PFSK-1 (cell line): ENCODE measurements around the gene RGS19.

ENCODE experiments used
- FOXP2 ChIP-seq: optimal IDR thresholded peaks from 2 replicates; pipeline ENCODE3; 2011; ENCODE audit warnings: borderline replicate concordance, control low read depth, inconsistent platforms; ENCODE audit not compliant: insufficient read depth; ENCODE audit errors: extremely low read length, extremely low read depth
- POLR2AphosphoS5 ChIP-seq: IDR thresholded peaks from 2 replicates; pipeline ENCODE4 v1.6.1; 2012; ENCODE audit warnings: low read depth, mild to moderate bottlenecking, control low read depth, low read length, moderate library complexity
- SIN3A ChIP-seq: IDR thresholded peaks from 2 replicates; pipeline ENCODE4 v1.6.1; 2012; ENCODE audit warnings: mild to moderate bottlenecking, low read length, moderate library complexity, borderline replicate concordance; ENCODE audit not compliant: insufficient read depth
- TAF1 ChIP-seq: IDR thresholded peaks from 2 replicates; pipeline ENCODE4 v1.6.1; 2012; ENCODE audit warnings: low read length, control low read depth, borderline replicate concordance; ENCODE audit not compliant: insufficient read depth
- TF ChIP-seq, protein P1 (sequence below), 2 experiments: IDR thresholded peaks; 2 replicates each; pipeline versions ENCODE4 v1.6.1 to v1.8.0; 2011 to 2012; ENCODE audit warnings: low read depth in 2 of 2, low read length in 2 of 2, control low read depth in 1 of 2, inconsistent platforms in 1 of 2, mild to moderate bottlenecking in 1 of 2, moderate library complexity in 1 of 2; ENCODE audit not compliant: insufficient read depth in 1 of 2

DNA sequence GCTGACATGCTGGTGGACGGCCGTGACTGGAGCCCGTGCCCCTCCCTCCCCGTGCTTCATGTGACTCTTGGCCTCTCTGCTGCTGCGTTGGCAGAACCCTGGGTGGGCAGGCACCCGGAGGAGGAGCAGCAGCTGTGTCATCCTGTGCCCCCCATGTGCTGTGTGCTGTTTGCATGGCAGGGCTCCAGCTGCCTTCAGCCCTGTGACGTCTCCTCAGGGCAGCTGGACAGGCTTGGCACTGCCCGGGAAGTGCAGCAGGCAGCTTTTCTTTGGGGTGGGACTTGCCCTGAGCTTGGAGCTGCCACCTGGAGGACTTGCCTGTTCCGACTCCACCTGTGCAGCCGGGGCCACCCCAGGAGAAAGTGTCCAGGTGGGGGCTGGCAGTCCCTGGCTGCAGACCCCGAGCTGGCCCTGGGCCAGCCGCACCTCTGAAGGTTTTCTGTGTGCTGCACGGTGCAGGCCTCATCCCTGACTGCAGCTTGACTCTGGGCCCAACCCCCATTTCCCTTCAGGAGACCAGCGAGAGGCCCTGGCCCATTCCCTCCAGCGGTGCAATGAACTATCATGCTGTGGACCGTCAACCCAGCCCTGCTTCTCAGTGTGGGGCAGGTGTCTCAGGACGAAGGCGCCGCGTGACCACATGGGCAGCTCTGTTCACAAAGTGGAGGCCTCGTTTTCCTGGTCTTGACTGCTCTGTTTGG lies 19.9 kb upstream of the RGS19 start:
- no peak for TF ChIP-seq SIN3A
- TF ChIP-seq, protein P1, sequence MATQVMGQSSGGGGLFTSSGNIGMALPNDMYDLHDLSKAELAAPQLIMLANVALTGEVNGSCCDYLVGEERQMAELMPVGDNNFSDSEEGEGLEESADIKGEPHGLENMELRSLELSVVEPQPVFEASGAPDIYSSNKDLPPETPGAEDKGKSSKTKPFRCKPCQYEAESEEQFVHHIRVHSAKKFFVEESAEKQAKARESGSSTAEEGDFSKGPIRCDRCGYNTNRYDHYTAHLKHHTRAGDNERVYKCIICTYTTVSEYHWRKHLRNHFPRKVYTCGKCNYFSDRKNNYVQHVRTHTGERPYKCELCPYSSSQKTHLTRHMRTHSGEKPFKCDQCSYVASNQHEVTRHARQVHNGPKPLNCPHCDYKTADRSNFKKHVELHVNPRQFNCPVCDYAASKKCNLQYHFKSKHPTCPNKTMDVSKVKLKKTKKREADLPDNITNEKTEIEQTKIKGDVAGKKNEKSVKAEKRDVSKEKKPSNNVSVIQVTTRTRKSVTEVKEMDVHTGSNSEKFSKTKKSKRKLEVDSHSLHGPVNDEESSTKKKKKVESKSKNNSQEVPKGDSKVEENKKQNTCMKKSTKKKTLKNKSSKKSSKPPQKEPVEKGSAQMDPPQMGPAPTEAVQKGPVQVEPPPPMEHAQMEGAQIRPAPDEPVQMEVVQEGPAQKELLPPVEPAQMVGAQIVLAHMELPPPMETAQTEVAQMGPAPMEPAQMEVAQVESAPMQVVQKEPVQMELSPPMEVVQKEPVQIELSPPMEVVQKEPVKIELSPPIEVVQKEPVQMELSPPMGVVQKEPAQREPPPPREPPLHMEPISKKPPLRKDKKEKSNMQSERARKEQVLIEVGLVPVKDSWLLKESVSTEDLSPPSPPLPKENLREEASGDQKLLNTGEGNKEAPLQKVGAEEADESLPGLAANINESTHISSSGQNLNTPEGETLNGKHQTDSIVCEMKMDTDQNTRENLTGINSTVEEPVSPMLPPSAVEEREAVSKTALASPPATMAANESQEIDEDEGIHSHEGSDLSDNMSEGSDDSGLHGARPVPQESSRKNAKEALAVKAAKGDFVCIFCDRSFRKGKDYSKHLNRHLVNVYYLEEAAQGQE (IDR thresholded peaks at IDR 0.05; ENCODE audit: insufficient read depth in 1 of 2, low read depth in 2 of 2, low read length in 2 of 2) = no peak
- no peak for TF ChIP-seq POLR2AphosphoS5
- no peak for TF ChIP-seq TAF1
- no peak for TF ChIP-seq FOXP2
